Measurements from ENCODE around the gene SLC49A4.

GRCh38 chr3:122797291-122797690 is 2.4 kb downstream of the SLC49A4 start:
- TF ChIP-seq CTCF (IDR thresholded peaks at IDR 0.05) (no peak), POLR2A (IDR thresholded peaks at IDR 0.05) (no peak)
